Measurements from ENCODE around the gene SPINT3. TPM values are rescaled to one million over a fixed set of nuclear protein-coding genes. Genes with fewer than 3 reads are reported as not detected.
"Not testable (repeated sequence)": the region's sequence is repeated elsewhere in the genome, so short reads cannot be mapped to it uniquely, and the experiment has no call there.

Gene SPINT3
- total RNA-seq, 1 donor from 2014 or later: not detected

GRCh38 chr20:45502561-45502960, 12.9 kb downstream of the SPINT3 start:
- no peak for DNase-seq (ENCODE audit: low read depth in 2 of 2)

- DNase-seq (ENCODE audit: low read depth in 2 of 2): no peak
These were observed 13.8 kb downstream of the SPINT3 start for GRCh38 chr20:45501600-45501999.

DNA sequence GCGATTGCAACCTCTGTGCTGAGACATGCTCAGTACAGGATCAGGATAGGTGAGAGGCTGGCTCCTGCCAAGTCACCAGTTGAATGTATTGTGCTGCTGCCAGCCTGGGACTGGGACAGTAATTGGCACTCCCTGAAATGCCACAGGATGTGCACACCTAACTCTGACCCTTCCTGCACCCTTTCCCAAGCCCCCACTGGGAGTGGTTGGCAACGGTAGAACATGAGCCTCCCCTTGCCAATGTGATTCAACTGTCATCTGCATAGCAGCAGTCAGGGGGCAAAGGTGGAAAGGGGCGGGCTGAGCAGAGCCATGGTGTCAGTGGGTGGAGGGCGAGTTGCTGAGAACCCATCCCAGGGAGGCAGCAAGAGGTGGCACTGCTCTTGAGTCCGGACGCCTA, 15.4 kb downstream of the SPINT3 start:
- DNase-seq (ENCODE audit: low read depth in 2 of 2): no peak

DNA sequence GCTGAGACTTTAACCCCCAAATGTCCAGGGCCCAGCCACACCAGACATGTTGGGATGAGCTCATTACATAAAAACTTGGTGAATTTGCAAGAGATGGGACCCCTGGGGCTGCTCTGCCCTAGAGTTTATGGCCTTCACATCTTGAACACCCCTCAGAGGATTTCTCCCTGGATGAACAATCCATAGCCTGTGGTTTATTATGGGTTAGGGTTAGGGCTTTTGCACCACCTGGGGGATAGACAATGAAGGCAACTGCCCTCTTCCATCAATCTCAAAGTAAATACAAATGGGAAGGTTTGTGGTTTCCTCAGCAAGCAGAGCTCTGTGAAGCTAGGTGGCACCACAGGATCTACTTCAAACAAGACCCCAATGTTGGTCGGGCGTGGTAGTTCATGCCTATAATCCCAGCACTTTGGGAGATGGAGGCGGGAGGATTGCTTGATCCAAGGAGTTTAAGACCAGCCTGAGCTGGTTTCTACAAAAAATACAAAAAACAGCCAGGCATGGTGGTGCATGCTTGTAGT, 17.4 kb downstream of the SPINT3 start:
- no peak for DNase-seq (ENCODE audit: low read depth in 2 of 2)

GRCh38 chr20:45496166-45496565, 19.3 kb downstream of the SPINT3 start:
- no peak for DNase-seq (ENCODE audit: low read depth in 2 of 2)

DNA sequence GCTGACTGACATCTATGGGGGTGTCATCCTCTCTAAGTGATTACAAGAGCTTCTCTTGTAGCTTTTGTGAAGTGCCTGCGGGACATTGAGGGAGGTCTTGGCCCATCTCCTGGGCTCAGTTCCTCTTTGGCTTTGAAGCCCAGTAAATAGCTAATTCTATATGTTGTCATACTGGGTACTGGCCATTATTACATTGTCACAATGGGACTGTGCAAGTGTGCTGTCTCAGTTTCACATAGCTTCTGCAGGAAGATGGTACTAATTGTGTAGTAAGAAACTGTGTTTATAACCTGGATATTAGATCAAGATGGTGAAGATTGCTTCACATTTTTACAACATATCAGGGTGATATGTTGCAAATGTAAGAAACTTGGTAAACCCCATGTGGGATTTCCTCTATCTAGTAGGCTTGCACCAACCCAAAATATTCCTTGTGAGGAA, 19.9 kb downstream of the SPINT3 start:
- no peak for DNase-seq (ENCODE audit: low read depth in 2 of 2)

DNA sequence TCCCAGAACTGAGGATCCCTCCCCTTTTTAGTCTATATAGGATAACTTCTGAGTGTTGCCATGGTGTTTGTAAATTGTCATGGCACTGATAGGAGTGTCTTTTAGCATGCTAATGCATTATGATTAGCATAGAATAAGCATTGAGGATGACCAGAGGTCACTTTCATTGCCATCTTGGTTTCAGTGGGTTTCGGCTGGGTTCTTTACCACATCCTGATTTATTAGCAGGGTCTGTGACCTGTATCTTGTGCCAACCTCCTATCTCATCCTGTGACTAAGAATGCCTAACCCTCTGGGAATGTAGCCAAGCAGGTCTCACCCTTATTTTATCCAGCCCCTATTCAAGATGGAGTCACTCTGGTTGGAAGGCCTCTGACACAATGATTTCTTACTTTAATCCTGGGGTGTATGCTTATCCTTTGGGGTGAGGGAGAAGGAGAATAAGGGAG, 26.3 kb downstream of the SPINT3 start:
- DNase-seq (ENCODE audit: low read depth in 2 of 2): no peak

DNA sequence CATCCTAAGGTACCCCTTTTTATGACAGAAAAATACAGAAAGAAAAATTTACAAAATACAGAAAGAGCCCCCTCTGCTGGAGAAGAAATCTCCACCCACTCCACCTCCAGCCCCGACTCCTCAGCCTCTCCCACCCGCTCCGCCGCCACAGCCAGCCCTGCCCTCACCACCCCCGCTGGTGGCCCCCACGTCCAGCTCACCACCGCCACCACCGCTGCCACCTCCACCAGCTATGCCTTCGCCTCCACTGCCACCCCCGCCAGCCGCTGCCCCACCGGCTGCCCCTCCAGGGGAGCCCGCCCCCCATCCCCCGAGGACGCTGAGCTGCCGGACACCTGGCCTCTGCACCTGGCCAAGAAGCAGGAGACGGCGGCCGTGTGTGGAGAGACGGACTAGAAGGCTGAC, 28.2 kb downstream of the SPINT3 start:
- no peak for DNase-seq (ENCODE audit: low read depth in 2 of 2)

DNA sequence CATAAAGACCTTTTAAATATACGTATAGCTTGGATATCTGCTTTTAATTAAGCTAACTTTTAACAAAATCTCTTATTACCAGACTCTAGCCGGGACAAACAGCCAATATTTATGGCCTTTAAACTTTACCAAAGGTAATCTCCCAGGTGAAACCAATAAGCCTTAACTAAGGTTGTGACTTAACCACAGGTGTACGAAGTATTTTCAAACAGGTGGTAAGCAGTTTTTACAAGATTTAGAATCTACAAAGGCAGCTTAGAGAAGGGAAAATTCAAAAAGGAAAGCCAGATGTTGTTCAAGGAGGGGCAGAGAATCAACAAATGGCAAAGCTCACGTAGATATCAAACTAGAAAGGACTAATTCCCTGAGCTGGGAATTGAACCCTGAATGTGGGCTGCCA, 30.0 kb downstream of the SPINT3 start:
- no peak for DNase-seq (ENCODE audit: low read depth in 2 of 2)

DNA sequence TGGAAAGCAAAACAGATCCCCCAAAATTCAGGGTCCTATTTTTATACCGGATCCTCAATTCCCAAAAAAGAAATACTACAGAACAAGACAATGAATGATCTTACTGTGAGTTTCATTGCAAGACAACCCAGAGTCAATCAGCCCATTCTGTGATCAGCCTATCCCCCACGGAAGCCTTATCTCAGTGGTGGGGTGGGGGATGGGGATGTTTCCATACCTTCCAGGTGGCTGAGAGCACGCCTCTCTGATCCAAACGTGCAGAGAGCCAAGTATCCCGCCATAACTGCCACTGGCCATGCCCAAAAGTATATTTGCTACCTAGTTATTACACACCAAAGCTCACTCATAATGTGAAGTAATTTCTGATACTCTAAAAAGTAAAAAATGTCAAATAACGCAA, 30.7 kb downstream of the SPINT3 start:
- no peak for DNase-seq (ENCODE audit: low read depth in 2 of 2)

DNA sequence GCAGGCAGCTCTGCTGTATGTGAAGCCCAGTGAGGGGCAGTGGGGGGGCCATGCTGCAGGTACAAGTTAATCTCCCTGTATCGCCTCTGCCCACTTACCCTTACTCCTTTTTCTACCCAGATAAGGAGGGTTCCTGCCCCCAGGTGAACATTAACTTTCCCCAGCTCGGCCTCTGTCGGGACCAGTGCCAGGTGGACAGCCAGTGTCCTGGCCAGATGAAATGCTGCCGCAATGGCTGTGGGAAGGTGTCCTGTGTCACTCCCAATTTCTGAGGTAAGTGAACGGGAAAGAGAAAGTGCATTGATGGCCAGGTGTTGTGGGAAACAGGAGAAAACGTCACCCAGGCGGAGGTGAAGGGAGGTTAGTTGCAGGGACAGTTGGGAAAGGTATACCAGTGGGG, 35.6 kb downstream of the SPINT3 start:
- no peak for DNase-seq (ENCODE audit: low read depth in 2 of 2)

- not testable (repeated sequence) for DNase-seq (ENCODE audit: low read depth in 2 of 2)
These were observed 37.8 kb downstream of the SPINT3 start for GRCh38 chr20:45477530-45478148.

GRCh38 chr20:45472286-45472685, 43.1 kb downstream of the SPINT3 start:
- not testable (repeated sequence) for DNase-seq (ENCODE audit: low read depth in 2 of 2)

DNA sequence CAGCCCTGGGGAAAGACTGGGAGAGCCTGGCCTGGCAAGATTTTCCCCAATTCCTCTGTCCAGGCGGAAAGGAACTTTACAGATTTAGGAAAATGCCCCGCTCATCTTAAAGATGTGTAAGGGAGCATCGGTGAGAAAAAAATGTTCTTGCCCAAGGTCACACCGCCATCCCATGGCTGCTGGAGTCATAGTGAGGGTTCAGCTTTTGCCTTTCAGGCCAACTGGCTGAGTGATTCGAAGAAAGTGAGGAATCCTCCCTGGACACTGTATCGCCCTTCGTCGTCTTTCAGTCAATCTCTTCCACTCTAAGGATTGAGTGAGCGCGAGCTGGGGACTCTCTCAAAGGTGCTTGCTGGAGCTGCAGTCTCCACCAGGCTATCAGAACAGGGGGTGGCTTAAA, 44.5 kb downstream of the SPINT3 start:
- no peak for DNase-seq (ENCODE audit: low read depth in 2 of 2)

DNA sequence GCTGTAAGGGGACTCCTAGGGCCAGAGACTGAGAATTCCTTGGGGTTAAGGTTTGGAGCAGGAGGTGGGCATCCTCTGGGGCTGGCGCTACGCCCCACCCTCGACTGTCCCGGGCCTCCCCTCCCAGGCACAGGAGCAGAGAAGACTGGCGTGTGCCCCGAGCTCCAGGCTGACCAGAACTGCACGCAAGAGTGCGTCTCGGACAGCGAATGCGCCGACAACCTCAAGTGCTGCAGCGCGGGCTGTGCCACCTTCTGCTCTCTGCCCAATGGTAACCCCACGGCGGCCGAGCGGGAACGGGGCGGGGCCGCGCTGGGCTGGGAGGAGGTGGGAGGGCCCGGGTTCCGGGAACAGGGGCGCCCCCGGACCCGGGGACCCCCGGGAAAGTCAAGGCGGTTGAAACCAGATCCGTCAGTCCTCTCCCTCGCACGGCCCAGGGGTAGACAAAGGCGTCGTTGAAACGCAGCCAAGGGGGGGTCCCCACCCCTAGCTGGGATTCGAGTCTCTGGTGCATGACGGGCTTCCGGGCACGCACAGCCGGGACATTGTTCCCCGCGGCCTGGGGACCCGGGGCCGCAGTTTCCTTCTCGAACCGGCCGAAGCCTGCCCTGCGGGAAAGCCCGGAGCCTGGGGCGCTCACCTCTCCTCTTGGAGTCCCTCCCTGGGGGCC, 45.0 kb downstream of the SPINT3 start:
- DNase-seq (ENCODE audit: low read depth in 2 of 2): no peak

DNA sequence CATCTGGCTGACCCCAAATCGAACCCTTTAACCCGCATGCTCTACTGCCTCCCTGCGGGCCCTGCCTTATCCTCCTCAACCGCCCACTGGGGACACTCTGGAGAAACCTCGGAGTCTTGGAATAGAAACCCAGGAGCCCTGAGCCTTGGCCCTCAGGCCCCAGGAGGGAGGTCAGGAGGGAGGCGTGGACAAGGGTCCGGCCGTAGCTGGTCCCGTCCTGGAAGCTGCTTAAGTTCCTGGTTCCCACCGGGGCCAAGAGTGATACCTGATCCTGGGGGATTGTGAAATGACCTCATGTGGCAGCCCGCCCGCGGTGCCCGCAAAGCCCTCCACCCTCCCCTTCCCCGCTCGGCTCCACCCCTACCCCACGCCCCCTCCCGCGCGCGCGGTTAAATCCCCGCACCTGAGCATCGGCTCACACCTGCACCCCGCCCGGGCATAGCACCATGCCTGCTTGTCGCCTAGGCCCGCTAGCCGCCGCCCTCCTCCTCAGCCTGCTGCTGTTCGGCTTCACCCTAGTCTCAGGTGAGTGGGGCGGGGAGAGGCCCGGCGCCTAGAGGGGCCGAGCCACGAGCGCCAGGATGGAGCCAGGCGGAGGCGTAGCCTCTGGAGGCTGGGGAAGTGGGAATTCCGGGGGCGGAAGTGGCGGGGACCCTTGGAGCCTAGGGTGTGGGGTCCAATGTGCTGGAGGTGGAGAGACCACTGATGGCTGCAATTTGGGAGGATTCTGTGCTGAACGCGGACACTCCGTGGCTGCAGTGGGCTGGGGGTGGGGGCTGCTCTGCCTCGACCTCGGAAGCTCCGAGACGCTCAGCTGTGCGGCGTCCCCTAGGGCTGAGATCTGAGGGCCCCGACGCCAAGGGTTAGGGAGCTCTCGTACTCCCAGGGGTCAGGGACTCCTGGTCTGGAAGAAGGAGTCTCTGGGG, 45.8 kb downstream of the SPINT3 start, which contains the start of gene WFDC2:
Gene WFDC2 (plus strand): TSS at position 418 of the 926 bp plus-strand sequence. CDS start 29 bp downstream, at position 447.
- DNase-seq (ENCODE audit: low read depth in 2 of 2): no peak

DNA sequence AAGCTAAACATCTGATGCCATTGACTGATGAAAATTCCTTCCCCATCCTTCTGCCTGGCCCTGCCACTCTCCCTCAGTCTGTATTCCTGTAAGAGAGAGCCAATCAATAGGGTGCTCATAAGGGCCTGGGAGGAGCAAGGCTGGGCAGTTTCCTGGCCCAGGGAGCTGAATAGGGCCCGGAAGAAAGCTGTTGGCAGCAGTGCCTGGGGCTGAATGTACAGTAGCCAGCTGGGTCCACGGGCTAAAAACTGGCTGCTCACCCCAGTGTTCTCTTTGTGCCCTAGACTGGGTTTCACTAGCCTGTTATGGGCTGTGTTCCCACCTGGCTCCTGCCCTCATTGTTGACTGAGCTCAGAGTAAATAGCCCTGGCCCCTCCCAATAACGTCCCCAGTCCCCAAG, 47.6 kb downstream of the SPINT3 start:
- DNase-seq (ENCODE audit: low read depth in 2 of 2): no peak

GRCh38 chr20:45467172-45467571, 48.2 kb downstream of the SPINT3 start:
- no peak for DNase-seq (ENCODE audit: low read depth in 2 of 2)

DNA sequence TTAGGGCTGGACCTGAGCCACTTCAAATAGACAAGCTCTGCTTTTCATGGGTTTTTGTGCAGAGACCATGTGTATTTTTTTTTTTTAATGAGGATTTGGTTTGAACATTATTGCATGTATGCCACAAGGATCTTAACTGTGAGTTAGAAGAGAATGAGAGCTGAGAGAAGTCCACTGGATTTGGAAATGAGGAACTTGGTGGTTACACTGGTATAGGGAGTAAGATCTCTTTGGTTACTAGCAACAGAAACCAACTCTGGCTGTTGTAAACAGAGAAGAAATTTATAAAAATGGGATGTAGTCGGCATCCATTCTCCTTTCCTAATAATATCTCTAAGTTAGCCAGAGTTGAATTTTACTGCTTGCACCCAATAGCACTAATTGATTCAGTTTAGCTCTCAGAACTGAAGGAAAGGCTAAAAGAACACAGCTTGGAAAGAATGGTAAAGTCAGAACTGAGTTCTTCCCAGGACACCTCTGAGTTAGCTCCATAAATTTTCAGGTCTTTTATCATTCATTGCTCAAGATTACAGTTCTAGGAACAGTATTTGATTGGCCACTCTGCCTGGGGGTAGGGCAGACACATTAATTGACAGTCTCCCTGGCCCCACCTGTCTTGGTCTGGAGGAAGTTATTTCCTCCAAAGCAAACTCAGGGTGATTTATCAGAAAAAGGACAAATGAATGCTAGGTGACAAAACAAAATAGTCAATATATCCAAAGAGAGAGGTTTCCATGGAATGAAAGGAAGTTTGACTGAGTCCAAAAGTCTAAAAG, 49.7 kb downstream of the SPINT3 start:
- DNase-seq (ENCODE audit: low read depth in 2 of 2): no peak

- no peak for DNase-seq (ENCODE audit: low read depth in 2 of 2)
These were observed 51.7 kb downstream of the SPINT3 start for GRCh38 chr20:45463709-45464108.

All from dermis microvascular lymphatic vessel endothelial cell (primary cell).